H9 (cell line): ENCODE data around the gene ABHD12. TPM values are rescaled to one million over a fixed set of nuclear protein-coding genes. Genes with fewer than 3 reads are reported as not detected.

ENCODE experiments used
- DNase-seq: peaks from one replicate; pipeline ENCODE4 v3.0.0-alpha.2; 2017
- H2AFZ ChIP-seq: one replicate; pipeline ENCODE4 v1.6.1; 2013; ENCODE audit warnings: mild to moderate bottlenecking, low read length, control low read depth, moderate library complexity
- H2AK5ac ChIP-seq: 2 replicates; pipeline ENCODE4 v1.6.1; 2013; ENCODE audit warnings: low read length, control low read depth, mixed read lengths; ENCODE audit not compliant: insufficient read length
- H2BK120ac ChIP-seq: one replicate; pipeline ENCODE4 v1.6.1; 2013; ENCODE audit warnings: low read depth, mild to moderate bottlenecking, low read length, control low read depth, inconsistent platforms; ENCODE audit not compliant: poor library complexity, severe bottlenecking
- H2BK12ac ChIP-seq: 2 replicates; pipeline ENCODE4 v1.6.1; 2013; ENCODE audit warnings: low read length, control low read depth, mixed read lengths, low read depth; ENCODE audit not compliant: insufficient read length
- H2BK15ac ChIP-seq: 2 replicates; pipeline ENCODE4 v1.6.1; 2013; ENCODE audit warnings: low read depth, low read length, control low read depth
- H2BK20ac ChIP-seq: one replicate; pipeline ENCODE4 v1.6.1; 2013; ENCODE audit warnings: low read depth, mild to moderate bottlenecking, low read length, control low read depth, inconsistent platforms; ENCODE audit not compliant: poor library complexity, severe bottlenecking
- H2BK5ac ChIP-seq: 2 replicates; pipeline ENCODE4 v1.6.1; 2013; ENCODE audit warnings: low read length, control low read depth, mixed read lengths; ENCODE audit not compliant: insufficient read length
- H3K14ac ChIP-seq: 2 replicates; pipeline ENCODE4 v1.6.1; 2013; ENCODE audit warnings: low read length, control low read depth; ENCODE audit not compliant: insufficient read depth
- H3K18ac ChIP-seq: 2 replicates; pipeline ENCODE4 v1.6.1; 2013; ENCODE audit warnings: low read depth, mild to moderate bottlenecking, mixed read lengths, low read length, control low read depth; ENCODE audit not compliant: insufficient read length
- H3K23ac ChIP-seq: 2 replicates; pipeline ENCODE4 v1.6.1; 2013; ENCODE audit warnings: low read length, control low read depth, mixed read lengths, low read depth; ENCODE audit not compliant: insufficient read length
- H3K23me2 ChIP-seq: 2 replicates; pipeline ENCODE4 v1.6.1; 2013; ENCODE audit warnings: low read depth, mild to moderate bottlenecking, mixed read lengths, low read length, control low read depth; ENCODE audit not compliant: insufficient read length, poor library complexity, severe bottlenecking
- H3K27ac ChIP-seq: 2 replicates; pipeline ENCODE4 v1.5.1; 2013; ENCODE audit warnings: low read length, control low read depth, mixed read lengths, low read depth; ENCODE audit not compliant: insufficient read length
- H3K27me3 ChIP-seq: 2 replicates; pipeline ENCODE4 v1.6.1; 2013; ENCODE audit warnings: low read length, control low read depth, inconsistent platforms; ENCODE audit not compliant: insufficient read depth
- H3K4ac ChIP-seq: 2 replicates; pipeline ENCODE4 v1.6.1; 2013; ENCODE audit warnings: low read depth, mild to moderate bottlenecking, control low read depth, inconsistent platforms, low read length, moderate library complexity
- H3K4me1 ChIP-seq: 2 replicates; pipeline ENCODE4 v1.6.1; 2013; ENCODE audit warnings: low read length, control low read depth, inconsistent platforms; ENCODE audit not compliant: insufficient read depth
- H3K4me2 ChIP-seq: 2 replicates; pipeline ENCODE4 v1.6.1; 2013; ENCODE audit warnings: low read length, control low read depth, mixed read lengths; ENCODE audit not compliant: insufficient read length, insufficient read depth
- H3K56ac ChIP-seq: 2 replicates; pipeline ENCODE4 v1.6.1; 2013; ENCODE audit warnings: low read depth, mild to moderate bottlenecking, mixed read lengths, low read length, control low read depth; ENCODE audit not compliant: insufficient read length
- H3K79me1 ChIP-seq: 2 replicates; pipeline ENCODE4 v1.6.1; 2013; ENCODE audit warnings: low read depth, mild to moderate bottlenecking, moderate library complexity, low read length, control low read depth, inconsistent platforms; ENCODE audit not compliant: insufficient read depth, poor library complexity, severe bottlenecking
- H3K79me2 ChIP-seq: 2 replicates; pipeline ENCODE4 v1.6.1; 2013; ENCODE audit warnings: low read length, control low read depth, inconsistent platforms; ENCODE audit not compliant: insufficient read depth
- H3K9ac ChIP-seq: 2 replicates; pipeline ENCODE4 v1.6.1; 2013; ENCODE audit warnings: low read length, control low read depth, mixed read lengths; ENCODE audit not compliant: insufficient read length; ENCODE audit errors: extremely low read depth
- H3K9me3 ChIP-seq: one replicate; pipeline ENCODE4 v1.6.1; 2013; ENCODE audit warnings: low read depth, low read length, inconsistent platforms; ENCODE audit not compliant: control insufficient read depth
- H3T11ph ChIP-seq: one replicate; pipeline ENCODE4 v1.6.1; 2013; ENCODE audit warnings: mild to moderate bottlenecking, low read length, control low read depth, inconsistent platforms
- H4K20me1 ChIP-seq: one replicate; pipeline ENCODE4 v1.6.1; 2013; ENCODE audit not compliant: control insufficient read depth, insufficient read length, insufficient read depth
- H4K5ac ChIP-seq: 2 replicates; pipeline ENCODE4 v1.6.1; 2013; ENCODE audit warnings: low read depth, mild to moderate bottlenecking, mixed read lengths, low read length, control low read depth; ENCODE audit not compliant: insufficient read length
- H4K8ac ChIP-seq: replicated peaks from 2 replicates; pipeline ENCODE4 v1.6.1; 2013; ENCODE audit warnings: low read length, control low read depth, mixed read lengths, low read depth; ENCODE audit not compliant: insufficient read length
- H4K91ac ChIP-seq: 2 replicates; pipeline ENCODE4 v1.6.1; 2013; ENCODE audit warnings: low read depth, mild to moderate bottlenecking, moderate library complexity, mixed read lengths, low read length, control low read depth; ENCODE audit not compliant: insufficient read length
- H3K27ac Mint-ChIP-seq, 3 experiments: 2 replicates in 2 of 3; 3 replicates in 1 of 3; pipeline ENCODE4 v1.8.0; 2020 to 2021; ENCODE audit warnings: mixed read lengths in 3 of 3, mild to moderate bottlenecking in 1 of 3, moderate library complexity in 1 of 3
- H3K27me3 Mint-ChIP-seq: 2 replicates; pipeline ENCODE4 v1.8.0; 2021; ENCODE audit warnings: low read depth, mild to moderate bottlenecking, moderate library complexity, mixed read lengths
- H3K36me3 Mint-ChIP-seq, 3 experiments: 2 replicates in 2 of 3; 3 replicates in 1 of 3; pipeline ENCODE4 v1.8.0; 2020 to 2021; ENCODE audit warnings: low read depth in 3 of 3, mixed read lengths in 3 of 3; ENCODE audit not compliant: insufficient read depth in 1 of 3
- H3K4me1 Mint-ChIP-seq, 2 experiments: 2 replicates each; pipeline ENCODE4 v1.8.0; 2020; ENCODE audit warnings: mixed read lengths in 2 of 2
- H3K4me3 Mint-ChIP-seq, 2 experiments: 2 replicates in 1 of 2; 3 replicates in 1 of 2; pipeline ENCODE4 v1.8.0; 2020 to 2021; ENCODE audit warnings: mild to moderate bottlenecking in 2 of 2, mixed read lengths in 2 of 2, moderate library complexity in 1 of 2
- H3K9me3 Mint-ChIP-seq, 2 experiments: 2 replicates in 1 of 2; 3 replicates in 1 of 2; pipeline ENCODE4 v1.8.0; 2020; ENCODE audit warnings: mild to moderate bottlenecking in 2 of 2, mixed read lengths in 2 of 2, moderate library complexity in 1 of 2
- WGBS: extraction: QIAGEN DNeasy Blood & Tissue Kit; methylation state at CpG from one replicate; pipeline ENCODE4 v1.1.7; 2013; ENCODE audit warnings: missing lambda C conversion rate, low lambda C conversion rate, mixed read lengths; ENCODE audit not compliant: insufficient read length; ENCODE audit errors: extremely low coverage; 5-methylcytosine and 5-hydroxymethylcytosine counted together
- total RNA-seq: library from RNA; stranded (reverse); gene quantifications from 2 replicates; pipeline ENCODE4 v1.2.1, GENCODE V29; 2021
- TF ChIP-seq, protein P1 (sequence below): fragments of 200-600 bp; sonication (generic); conservative IDR thresholded peaks from 3 replicates; pipeline ENCODE4 v1.8.0; 2021; ENCODE audit warnings: antibody characterized with exemption, mild to moderate bottlenecking

Gene ABHD12
- total RNA-seq, 1 experiment from 2014 or later = 54.4 TPM

DNA sequence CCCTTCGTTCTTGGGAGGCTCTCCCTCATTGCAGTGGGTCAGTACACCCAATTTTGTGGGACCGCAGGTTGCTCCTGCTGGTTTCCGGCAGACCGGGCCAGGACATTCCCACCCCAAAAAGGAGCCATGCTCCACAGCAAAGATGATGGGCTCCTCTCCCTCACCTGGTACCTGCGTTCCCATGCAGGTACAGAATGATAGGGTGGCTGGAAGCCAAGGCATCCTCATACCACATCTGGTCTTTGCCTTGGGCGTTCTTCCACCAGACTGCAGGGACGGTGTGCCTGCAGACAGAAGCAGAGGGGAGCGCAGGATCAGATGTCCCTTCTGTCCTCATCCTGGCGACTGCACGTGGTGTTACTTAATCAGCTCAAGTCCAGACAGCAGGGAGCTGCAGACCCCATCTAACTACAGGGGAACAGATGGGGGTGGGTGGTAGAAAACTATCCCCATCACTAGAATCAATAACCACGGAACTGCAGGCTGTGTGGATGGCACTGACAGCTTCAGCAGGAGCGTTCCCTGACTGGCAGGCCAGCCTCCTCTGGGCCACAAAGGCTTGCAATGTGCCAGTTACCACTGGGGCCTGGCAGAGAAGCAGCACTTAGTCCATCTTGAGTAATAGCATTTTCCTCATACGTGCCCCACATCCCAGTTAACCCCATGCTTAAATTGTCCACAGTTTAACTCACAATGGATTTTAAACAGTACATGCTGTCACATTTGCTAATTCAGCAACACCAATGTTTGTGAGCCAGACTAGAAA lies 70.4 kb downstream of the ABHD12 start:
- Histone ChIP-seq H3K4me2 (no peak overlapping the region), H3K79me1 (peaks cover 4% of the 10 kb centered on the region), H3K9me3 (no peaks in the 10 kb centered on the region), H2BK120ac (no peak overlapping the region), H3K23me2 (no peaks in the 10 kb centered on the region), H3K56ac (no peak overlapping the region), H3T11ph (no peak overlapping the region), H3K4ac (no peak overlapping the region), H3K9ac (no peak overlapping the region), H4K91ac (no peak overlapping the region), H3K27me3 (no peaks in the 10 kb centered on the region), H3K18ac (no peak overlapping the region), H4K5ac (no peak overlapping the region), H3K79me2 (no peaks in the 10 kb centered on the region), H3K4me1 (peaks cover 6% of the 10 kb centered on the region), H2BK12ac (no peak overlapping the region), H3K23ac (no peak overlapping the region), H2BK5ac (no peak overlapping the region), H4K20me1 (no peaks in the 10 kb centered on the region), H2AK5ac (no peak overlapping the region), H2BK20ac (no peak overlapping the region), H2BK15ac (no peak overlapping the region), H3K14ac (no peak overlapping the region), H4K8ac (no peak overlapping the region), H3K27ac (no peak overlapping the region), H2AFZ (no peak overlapping the region)
- H3K9me3 Mint-ChIP-seq = no peaks in the 10 kb centered on the region
- H3K36me3 Mint-ChIP-seq = peaks cover 15 to 44% (median 20%) of the 10 kb centered on the region in 3 experiments; a peak in 6 of 7 replicates
- H3K4me3 Mint-ChIP-seq = no peak overlapping the region
- no peak for DNase-seq
- no CpG with 5 or more reads among the region's 13 CpGs for WGBS
- peaks cover 16 to 17% of the 10 kb centered on the region in 2 experiments for H3K4me1 Mint-ChIP-seq
- TF ChIP-seq, protein P1, sequence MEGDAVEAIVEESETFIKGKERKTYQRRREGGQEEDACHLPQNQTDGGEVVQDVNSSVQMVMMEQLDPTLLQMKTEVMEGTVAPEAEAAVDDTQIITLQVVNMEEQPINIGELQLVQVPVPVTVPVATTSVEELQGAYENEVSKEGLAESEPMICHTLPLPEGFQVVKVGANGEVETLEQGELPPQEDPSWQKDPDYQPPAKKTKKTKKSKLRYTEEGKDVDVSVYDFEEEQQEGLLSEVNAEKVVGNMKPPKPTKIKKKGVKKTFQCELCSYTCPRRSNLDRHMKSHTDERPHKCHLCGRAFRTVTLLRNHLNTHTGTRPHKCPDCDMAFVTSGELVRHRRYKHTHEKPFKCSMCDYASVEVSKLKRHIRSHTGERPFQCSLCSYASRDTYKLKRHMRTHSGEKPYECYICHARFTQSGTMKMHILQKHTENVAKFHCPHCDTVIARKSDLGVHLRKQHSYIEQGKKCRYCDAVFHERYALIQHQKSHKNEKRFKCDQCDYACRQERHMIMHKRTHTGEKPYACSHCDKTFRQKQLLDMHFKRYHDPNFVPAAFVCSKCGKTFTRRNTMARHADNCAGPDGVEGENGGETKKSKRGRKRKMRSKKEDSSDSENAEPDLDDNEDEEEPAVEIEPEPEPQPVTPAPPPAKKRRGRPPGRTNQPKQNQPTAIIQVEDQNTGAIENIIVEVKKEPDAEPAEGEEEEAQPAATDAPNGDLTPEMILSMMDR = no peak
- peak overlapping the region in 2 of 3 experiments; percentile 70 to 97; a peak in 2 of 7 replicates for H3K27ac Mint-ChIP-seq
- H3K27me3 Mint-ChIP-seq = peaks cover 2% of the 10 kb centered on the region; the same call in 1 of the 2 replicates
